Nephron progenitor cell (in vitro differentiated cells): ENCODE data around the gene POP4.

Source experiments
- DNase-seq: peaks from one replicate; pipeline ENCODE4 v3.0.0; 2021
- H3K27ac Mint-ChIP-seq: 2 replicates; pipeline ENCODE4 v1.8.0; 2021; ENCODE audit warnings: mild to moderate bottlenecking, moderate library complexity, mixed read lengths
- H3K27me3 Mint-ChIP-seq: 2 replicates; pipeline ENCODE4 v1.8.0; 2021; ENCODE audit warnings: mild to moderate bottlenecking, low read depth, mixed read lengths; ENCODE audit not compliant: poor library complexity
- H3K36me3 Mint-ChIP-seq: 2 replicates; pipeline ENCODE4 v1.8.0; 2021; ENCODE audit warnings: low read depth, mixed read lengths
- H3K4me1 Mint-ChIP-seq: 2 replicates; pipeline ENCODE4 v1.8.0; 2021; ENCODE audit warnings: mixed read lengths
- H3K4me3 Mint-ChIP-seq: 2 replicates; pipeline ENCODE4 v1.8.0; 2021; ENCODE audit warnings: mild to moderate bottlenecking, moderate library complexity, mixed read lengths
- H3K9me3 Mint-ChIP-seq: 2 replicates; pipeline ENCODE4 v1.8.0; 2021; ENCODE audit warnings: mild to moderate bottlenecking, moderate library complexity, mixed read lengths
- CTCF ChIP-seq: fragments of 200-600 bp; sonication (generic); IDR thresholded peaks from 2 replicates; pipeline ENCODE4 v1.5.0; 2021; ENCODE audit warnings: antibody characterized with exemption

Gene POP4

GRCh38 chr19:29562299-29563297 lies 43.5 kb upstream of the POP4 start:
- H3K36me3 Mint-ChIP-seq: peaks cover 7% of the 10 kb centered on the region
- H3K4me1 Mint-ChIP-seq: peaks cover 9% of the 10 kb centered on the region
- H3K27ac Mint-ChIP-seq: no peak overlapping the region
- peaks cover 21% of the 10 kb centered on the region for H3K27me3 Mint-ChIP-seq
- no peak for TF ChIP-seq CTCF
- no peak overlapping the region for H3K4me3 Mint-ChIP-seq
- no peak for DNase-seq
- H3K9me3 Mint-ChIP-seq: peaks cover 20% of the 10 kb centered on the region

GRCh38 chr19:29563486-29564101 lies 42.5 kb upstream of the POP4 start:
- H3K4me1 Mint-ChIP-seq: peaks cover 14% of the 10 kb centered on the region
- no peak overlapping the region for H3K4me3 Mint-ChIP-seq
- H3K9me3 Mint-ChIP-seq: peaks cover 10% of the 10 kb centered on the region
- no peak overlapping the region for H3K27ac Mint-ChIP-seq
- H3K36me3 Mint-ChIP-seq: peaks cover 7% of the 10 kb centered on the region
- H3K27me3 Mint-ChIP-seq: peaks cover 26% of the 10 kb centered on the region
- no peak for TF ChIP-seq CTCF
- DNase-seq: no peak

- Mint-ChIP-seq H3K27me3 (peaks cover 35% of the 10 kb centered on the region), H3K4me3 (no peak overlapping the region), H3K4me1 (peaks cover 14% of the 10 kb centered on the region), H3K9me3 (peaks cover 4% of the 10 kb centered on the region), H3K27ac (no peak overlapping the region), H3K36me3 (peaks cover 4% of the 10 kb centered on the region)
- no peak for DNase-seq
- TF ChIP-seq CTCF: no peak
Measured at GRCh38 chr19:29564574-29565005, 41.5 kb upstream of the POP4 start.

GRCh38 chr19:29565171-29565570 lies 40.9 kb upstream of the POP4 start:
- Mint-ChIP-seq H3K4me1 (peaks cover 14% of the 10 kb centered on the region), H3K27ac (no peak overlapping the region), H3K9me3 (no peaks in the 10 kb centered on the region), H3K27me3 (peaks cover 35% of the 10 kb centered on the region), H3K4me3 (no peak overlapping the region), H3K36me3 (no peaks in the 10 kb centered on the region)
- no peak for DNase-seq
- TF ChIP-seq CTCF: no peak

GRCh38 chr19:29566496-29567054 lies 39.5 kb upstream of the POP4 start:
- Mint-ChIP-seq H3K27ac (no peak overlapping the region), H3K4me1 (peaks cover 22% of the 10 kb centered on the region), H3K27me3 (peaks cover 42% of the 10 kb centered on the region), H3K36me3 (no peaks in the 10 kb centered on the region), H3K4me3 (no peak overlapping the region), H3K9me3 (no peaks in the 10 kb centered on the region)
- DNase-seq: no peak
- TF ChIP-seq CTCF: no peak
